IMR-90 (cell line): Measurements from ENCODE around the gene DBNDD2. TPM values are rescaled to one million over a fixed set of nuclear protein-coding genes. Genes with fewer than 3 reads are reported as not detected.

ENCODE experiments used
- ATAC-seq: fragments of 200-7000 bp; cut with Tn5 transposase; 2 replicates; pipeline ENCODE4 v1.9.1; 2020; ENCODE audit warnings: low read depth, mild to moderate bottlenecking, moderate library complexity
- BruUV-seq: library from RNA; stranded (reverse); fragments of 400-500 nt; replicated peaks from 2 replicates; lab custom pipeline; 2021; lab: Mats Ljungman, UMichigan
- CTCF ChIA-PET: fragments of 300-600 bp; formaldehyde crosslinking; extraction: SDS; loops from one replicate; lab custom pipeline; 2021; ENCODE audit warnings: antibody characterized with exemption; lab: Yijun Ruan, JAX
- POLR2A ChIA-PET: fragments of 300-600 bp; sonication (Branson Sonifier 250); formaldehyde crosslinking; loops from one replicate; lab custom pipeline; 2022; ENCODE audit warnings: antibody characterized with exemption; ENCODE audit not compliant: unreplicated experiment; lab: Charles Lee
- DNase-seq: peaks from one replicate; pipeline ENCODE4 v3.0.0; 2013
- H2AFZ ChIP-seq: replicated peaks from 2 replicates; pipeline ENCODE3; 2013; ENCODE audit warnings: low read length, mild to moderate bottlenecking; ENCODE audit not compliant: poor library complexity
- H2AK5ac ChIP-seq: 2 replicates; pipeline ENCODE4 v1.6.1; 2013; ENCODE audit warnings: low read depth, low read length, inconsistent platforms
- H2AK9ac ChIP-seq: replicated peaks from 2 replicates; pipeline ENCODE3; 2013; ENCODE audit warnings: mild to moderate bottlenecking, low read depth, low read length, moderate library complexity; ENCODE audit not compliant: poor library complexity
- H2BK120ac ChIP-seq: 2 replicates; pipeline ENCODE4 v1.6.1; 2013; ENCODE audit warnings: low read depth, low read length, inconsistent platforms
- H2BK15ac ChIP-seq: 3 replicates; pipeline ENCODE4 v1.6.1; 2013; ENCODE audit warnings: low read depth, low read length, inconsistent platforms
- H2BK20ac ChIP-seq: 2 replicates; pipeline ENCODE4 v1.6.1; 2013; ENCODE audit warnings: low read depth, mild to moderate bottlenecking, inconsistent platforms, low read length, moderate library complexity
- H2BK5ac ChIP-seq: 2 replicates; pipeline ENCODE4 v1.6.1; 2013; ENCODE audit warnings: mild to moderate bottlenecking, low read depth, low read length, inconsistent platforms; ENCODE audit not compliant: poor library complexity, severe bottlenecking
- H3K14ac ChIP-seq: replicated peaks from 2 replicates; pipeline ENCODE4 v1.6.1; 2013; ENCODE audit warnings: low read depth, low read length, inconsistent platforms
- H3K18ac ChIP-seq: 2 replicates; pipeline ENCODE4 v1.6.1; 2013; ENCODE audit warnings: low read depth, low read length, control low read depth
- H3K23ac ChIP-seq: 2 replicates; pipeline ENCODE4 v1.6.1; 2013; ENCODE audit warnings: low read depth, low read length, inconsistent platforms
- H3K27ac ChIP-seq: 2 replicates; pipeline ENCODE4 v1.5.1; 2013; ENCODE audit warnings: mild to moderate bottlenecking, control low read depth, low read length; ENCODE audit not compliant: insufficient read depth
- H3K27me3 ChIP-seq: 2 replicates; pipeline ENCODE4 v1.6.1; 2013; ENCODE audit warnings: low read length; ENCODE audit not compliant: control insufficient read depth, insufficient read depth
- H3K36me3 ChIP-seq: 2 replicates; pipeline ENCODE4 v1.6.1; 2013; ENCODE audit warnings: low read length, mixed read lengths; ENCODE audit not compliant: control insufficient read depth, insufficient read depth
- H3K4ac ChIP-seq: 2 replicates; pipeline ENCODE4 v1.6.1; 2013; ENCODE audit warnings: low read depth, low read length, inconsistent platforms
- H3K4me1 ChIP-seq: 2 replicates; pipeline ENCODE4 v1.6.1; 2013; ENCODE audit warnings: low read length, mixed read lengths; ENCODE audit not compliant: control insufficient read depth, insufficient read depth
- H3K4me2 ChIP-seq: 2 replicates; pipeline ENCODE4 v1.6.1; 2013; ENCODE audit warnings: low read depth, mild to moderate bottlenecking, control low read depth, low read length, moderate library complexity
- H3K4me3 ChIP-seq: 2 replicates; pipeline ENCODE4 v1.5.1; 2013; ENCODE audit warnings: low read depth, mild to moderate bottlenecking, control low read depth, low read length, moderate library complexity; ENCODE audit not compliant: insufficient read depth
- H3K56ac ChIP-seq: 2 replicates; pipeline ENCODE4 v1.6.1; 2013; ENCODE audit warnings: low read length, inconsistent platforms; ENCODE audit not compliant: insufficient read depth; ENCODE audit errors: extremely low read depth
- H3K79me1 ChIP-seq, 2 experiments: 2 replicates each; pipeline ENCODE4 v1.6.1; 2013; ENCODE audit warnings: low read length in 2 of 2, inconsistent platforms in 1 of 2, low read depth in 1 of 2
- H3K9ac ChIP-seq: 2 replicates; pipeline ENCODE4 v1.6.1; 2013; ENCODE audit warnings: low read depth, low read length, control low read depth
- H3K9me1 ChIP-seq: 2 replicates; pipeline ENCODE4 v1.6.1; 2013; ENCODE audit warnings: low read length, inconsistent platforms; ENCODE audit not compliant: insufficient read depth
- H3K9me3 ChIP-seq: 2 replicates; pipeline ENCODE4 v1.6.1; 2013; ENCODE audit warnings: low read length; ENCODE audit not compliant: control insufficient read depth, insufficient read depth
- H4K20me1 ChIP-seq: 2 replicates; pipeline ENCODE4 v1.6.1; 2013; ENCODE audit warnings: low read length, inconsistent platforms; ENCODE audit not compliant: insufficient read depth
- H4K5ac ChIP-seq: 2 replicates; pipeline ENCODE4 v1.6.1; 2013; ENCODE audit warnings: mild to moderate bottlenecking, low read depth, low read length, control low read depth
- H4K8ac ChIP-seq, 2 experiments: 2 replicates each; pipeline ENCODE4 v1.6.1; 2013; ENCODE audit warnings: low read depth in 2 of 2, low read length in 2 of 2, control low read depth in 1 of 2, inconsistent platforms in 1 of 2
- H4K91ac ChIP-seq: 2 replicates; pipeline ENCODE4 v1.6.1; 2013; ENCODE audit warnings: low read depth, low read length, inconsistent platforms; ENCODE audit not compliant: insufficient read depth
- CHD1 ChIP-seq: IDR thresholded peaks from 2 replicates; pipeline ENCODE4 v1.6.1; 2012; ENCODE audit warnings: low read depth, low read length, improper control_type of control experiment
- CTCF ChIP-seq: conservative IDR thresholded peaks from 2 replicates; pipeline ENCODE4 v1.5.1; 2012; ENCODE audit warnings: mild to moderate bottlenecking, low read depth, low read length, improper control_type of control experiment
- ELK1 ChIP-seq: fragments of 150-350 bp; IDR thresholded peaks from 2 replicates; pipeline ENCODE4 v1.6.1; 2016; ENCODE audit warnings: low read depth, mild to moderate bottlenecking, low read length, moderate library complexity, borderline replicate concordance
- FOS ChIP-seq: fragments of 150-350 bp; IDR thresholded peaks from 2 replicates; pipeline ENCODE4 v1.6.1; 2016; ENCODE audit warnings: low read depth, low read length
- MAZ ChIP-seq: IDR thresholded peaks from 2 replicates; pipeline ENCODE4 v1.6.1; 2012; ENCODE audit warnings: low read depth, mild to moderate bottlenecking, low read length, improper control_type of control experiment, moderate library complexity, borderline replicate concordance
- NFE2L2 ChIP-seq: fragments of 150-350 bp; IDR thresholded peaks from 2 replicates; pipeline ENCODE4 v1.6.1; 2016; ENCODE audit warnings: low read depth, mild to moderate bottlenecking, low read length
- RAD21 ChIP-seq: IDR thresholded peaks from 2 replicates; pipeline ENCODE4 v1.6.1; 2012; ENCODE audit warnings: low read length, improper control_type of control experiment
- WGBS, 2 experiments: methylation state at CpG; one replicate each; pipeline versions ENCODE4 v1.1.5 to v1.1.7; 2013; ENCODE audit warnings: missing lambda C conversion rate in 2 of 2; ENCODE audit not compliant: insufficient read length in 1 of 2; ENCODE audit errors: extremely low coverage in 2 of 2; 5-methylcytosine and 5-hydroxymethylcytosine counted together
- dilution Hi-C: fragments of 300-500 bp; cut with HindIII; formaldehyde crosslinking; loops from one replicate; pipeline ENCODE4 v1.14.3; 2018; ENCODE audit warnings: low sequenced_read_pairs; ENCODE audit not compliant: unreplicated experiment
- in situ Hi-C: fragments of 300-500 bp; cut with MboI; formaldehyde crosslinking; loops from 3 replicates; pipeline ENCODE4 v1.14.3; 2019; ENCODE audit warnings: low sequenced_read_pairs, inconsistent platforms, mixed read lengths
- intact Hi-C: fragments of 100-400 bp; cut with micrococcal nuclease; formaldehyde crosslinking; loops from 2 replicates; pipeline ENCODE4 v1.10.0; 2022
- polyA plus RNA-seq, 3 experiments: library from polyadenylated mRNA; depleted of rRNA; stranded (reverse); fragments of >200 nt; gene quantifications; 2 replicates each; pipeline ENCODE4 v1.2.3, GENCODE V29; 2012; ENCODE audit warnings: low replicate concordance in 1 of 3
- total RNA-seq: library from RNA; depleted of rRNA; stranded (reverse); fragments of >200 nt; gene quantifications from 2 replicates; pipeline ENCODE4 v1.2.3, GENCODE V29; 2012

Gene DBNDD2
- total and polyA plus RNA-seq, 2 of the 4 experiments (the other 2 are of a cell fraction), result 1.3 to 9.3 TPM

GRCh38 chr20:45366192-45366591 lies 41.9 kb upstream of the DBNDD2 start:
- CTCF ChIA-PET, result no interaction called here
- ATAC-seq (no peak), DNase-seq (no peak)
- no peak overlapping the region for H2AK9ac ChIP-seq
- no CpG with 5 or more reads among the region's 1 CpG for WGBS, 2 experiments
- H2BK15ac ChIP-seq, result no peak overlapping the region
- no peaks in the 10 kb centered on the region for H3K9me3 ChIP-seq
- no peak overlapping the region for H3K27ac ChIP-seq
- TF ChIP-seq CTCF (no peak), FOS (no peak), ELK1 (no peak), RAD21 (no peak), NFE2L2 (no peak), CHD1 (no peak), MAZ (no peak)
- no peak overlapping the region for H3K4ac ChIP-seq
- no peak overlapping the region for H2BK120ac ChIP-seq
- no peak overlapping the region for H3K9ac ChIP-seq
- no TSS peak for BruUV-seq
- no peak overlapping the region for H3K23ac ChIP-seq
- no peak overlapping the region for H4K91ac ChIP-seq
- H3K4me1 ChIP-seq, result 0 out of 2 replicates have a peak, but pooled peaks cover 3% of the 10 kb centered on the region
- H3K27me3 ChIP-seq, result no peaks in the 10 kb centered on the region
- H3K4me3 ChIP-seq, result no peak overlapping the region
- H3K14ac ChIP-seq, result no peak overlapping the region
- intact Hi-C loops (no loop called here), in situ Hi-C loops (no loop called here), dilution Hi-C loops (no loop called here)
- H2AFZ ChIP-seq, result no peak overlapping the region
- no peak overlapping the region for H4K5ac ChIP-seq
- H3K18ac ChIP-seq, result no peak overlapping the region
- H2AK5ac ChIP-seq, result no peak overlapping the region
- no peaks in the 10 kb centered on the region for H4K20me1 ChIP-seq
- H3K4me2 ChIP-seq, result no peak overlapping the region
- H2BK5ac ChIP-seq, result no peak overlapping the region
- POLR2A ChIA-PET, result no interaction called here
- peaks cover 19% of the 10 kb centered on the region for H3K36me3 ChIP-seq
- no peak overlapping the region for H4K8ac ChIP-seq
- H3K79me1 ChIP-seq, result peaks cover 9 to 39% of the 10 kb centered on the region in 2 experiments
- no peak overlapping the region for H2BK20ac ChIP-seq
- H3K9me1 ChIP-seq, result peaks cover 4% of the 10 kb centered on the region; the same call in 1 of the 2 replicates
- no peak overlapping the region for H3K56ac ChIP-seq
